HG02642 (cell line): ENCODE data around the gene ERVFRD-1.

Experiments used
- ATAC-seq: cut with Tn5 transposase; IDR thresholded peaks from one replicate; pipeline ENCODE4 v1.9.1; 2021; ENCODE audit warnings: mild to moderate bottlenecking; ENCODE audit not compliant: unreplicated experiment, poor library complexity

ERVFRD-1 gene

GRCh38 chr6:11110921-11111768 lies at the start of gene ERVFRD-1:
Gene ERVFRD-1, minus strand, starts transcription at chr6:11111725. Its CDS starts 6,415 bp downstream, at chr6:11105310.
- ATAC-seq = no peak

GRCh38 chr6:11160199-11160598 lies 48.7 kb upstream of the ERVFRD-1 start:
- ATAC-seq = no peak

GRCh38 chr6:11155589-11155988 lies 44.1 kb upstream of the ERVFRD-1 start:
- no peak for ATAC-seq

GRCh38 chr6:11153447-11153846 lies 41.9 kb upstream of the ERVFRD-1 start:
- ATAC-seq = no peak

GRCh38 chr6:11152581-11152980 lies 41.1 kb upstream of the ERVFRD-1 start:
- no peak for ATAC-seq

GRCh38 chr6:11151488-11151887 lies 40.0 kb upstream of the ERVFRD-1 start:
- ATAC-seq = no peak

- no peak for ATAC-seq
These were observed 38.0 kb upstream of the ERVFRD-1 start for GRCh38 chr6:11149551-11149950.

- ATAC-seq = no peak
These were observed 34.7 kb upstream of the ERVFRD-1 start for GRCh38 chr6:11146117-11146826.

GRCh38 chr6:11144393-11144851 lies 32.9 kb upstream of the ERVFRD-1 start:
- ATAC-seq = peak; percentile 88

- no peak for ATAC-seq
These were observed 32.2 kb upstream of the ERVFRD-1 start for GRCh38 chr6:11143394-11144371.

- no peak for ATAC-seq
These were observed 30.9 kb upstream of the ERVFRD-1 start for GRCh38 chr6:11142296-11143027.

GRCh38 chr6:11141295-11141694 lies 29.8 kb upstream of the ERVFRD-1 start:
- no peak for ATAC-seq

- no peak for ATAC-seq
These were observed 28.5 kb upstream of the ERVFRD-1 start for GRCh38 chr6:11140056-11140455.

- ATAC-seq = no peak
These were observed 27.8 kb upstream of the ERVFRD-1 start for GRCh38 chr6:11139051-11139960.

- ATAC-seq = no peak
These were observed 25.3 kb upstream of the ERVFRD-1 start for GRCh38 chr6:11136809-11137208.

GRCh38 chr6:11133281-11133680 lies 21.8 kb upstream of the ERVFRD-1 start:
- ATAC-seq = no peak

GRCh38 chr6:11132194-11132888 lies 20.8 kb upstream of the ERVFRD-1 start:
- no peak for ATAC-seq

GRCh38 chr6:11130605-11131004 lies 19.1 kb upstream of the ERVFRD-1 start:
- no peak for ATAC-seq
